GM18505 (cell line): ENCODE results near the gene NXF1.
"Not testable (repeated sequence)": the region's sequence is repeated elsewhere in the genome, so short reads cannot be mapped to it uniquely, and the experiment has no call there.

Experiments used
- ATAC-seq: cut with Tn5 transposase; IDR thresholded peaks from one replicate; pipeline ENCODE4 v1.9.1; 2021; ENCODE audit not compliant: unreplicated experiment
- POLR2A ChIP-seq: IDR thresholded peaks from 4 replicates; pipeline ENCODE4 v1.6.1; 2011; ENCODE audit warnings: borderline replicate concordance; ENCODE audit not compliant: insufficient read depth, insufficient read length; ENCODE audit errors: extremely low read depth

NXF1 gene

GRCh38 chr11:62755086-62755615, 50.1 kb downstream of the NXF1 start:
- no peak for ATAC-seq
- TF ChIP-seq POLR2A, result no peak

GRCh38 chr11:62753736-62754603, 51.3 kb downstream of the NXF1 start, which contains the start of gene ZBTB3:
Gene ZBTB3, minus strand, starts transcription at chr11:62754160. Its CDS starts 496 bp downstream, at chr11:62753664.
- TF ChIP-seq POLR2A, result peak; percentile 95
- peak; percentile 94 for ATAC-seq

DNA sequence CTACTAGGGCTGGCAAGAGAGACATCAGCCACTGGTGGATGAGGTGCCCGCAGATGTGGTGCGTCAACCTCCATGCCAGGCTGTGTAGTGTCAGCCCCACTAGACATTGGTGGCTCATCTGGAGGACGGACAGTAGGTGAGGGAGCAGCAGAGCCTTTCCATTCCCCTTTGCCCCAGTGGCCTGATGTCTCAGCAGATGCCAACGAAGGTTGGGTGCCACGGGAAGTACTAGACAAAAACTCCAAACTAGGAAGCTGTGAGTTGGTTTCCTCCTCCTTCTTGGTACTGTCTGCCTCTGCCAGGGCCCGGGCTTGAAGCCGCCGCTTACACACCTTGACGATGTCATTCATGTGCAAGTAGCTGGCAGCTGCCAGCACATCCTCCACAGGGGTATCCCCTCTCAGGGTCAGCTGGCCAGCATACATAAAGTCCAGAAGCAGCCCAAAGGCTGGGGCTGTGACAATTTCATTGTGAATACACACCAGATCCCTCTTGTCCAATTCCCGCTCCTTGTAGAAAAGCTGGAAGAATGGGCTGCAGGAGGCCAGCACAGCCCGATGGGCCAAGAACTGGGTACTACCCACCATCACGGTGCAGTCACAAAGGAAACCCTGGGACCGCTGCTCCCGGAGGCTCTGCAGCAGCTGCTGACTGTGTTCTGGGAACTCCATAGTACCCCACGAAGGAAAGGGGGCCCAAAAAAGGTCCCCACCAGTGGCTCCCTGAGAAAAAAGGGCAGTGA, 52.1 kb downstream of the NXF1 start:
- TF ChIP-seq POLR2A, result no peak
- no peak for ATAC-seq

- ATAC-seq, result no peak
- TF ChIP-seq POLR2A, result no peak
These were observed 53.0 kb downstream of the NXF1 start for GRCh38 chr11:62752177-62752785.

- not testable (repeated sequence) for ATAC-seq
These were observed 55.3 kb downstream of the NXF1 start for GRCh38 chr11:62749931-62750330.

- no peak for TF ChIP-seq POLR2A
- no peak for ATAC-seq
These were observed 57.6 kb downstream of the NXF1 start for GRCh38 chr11:62747475-62748160.
